Measurements from ENCODE around the gene PRLR. TPM values are rescaled to one million over a fixed set of nuclear protein-coding genes. Genes with fewer than 3 reads are reported as not detected.

The PRLR gene
- total and polyA plus RNA-seq, 2 of the 13 experiments (the other 11 are each of a cell fraction or from before 2014, with no cell fraction given), result 12.2 to 13.3 TPM

DNA sequence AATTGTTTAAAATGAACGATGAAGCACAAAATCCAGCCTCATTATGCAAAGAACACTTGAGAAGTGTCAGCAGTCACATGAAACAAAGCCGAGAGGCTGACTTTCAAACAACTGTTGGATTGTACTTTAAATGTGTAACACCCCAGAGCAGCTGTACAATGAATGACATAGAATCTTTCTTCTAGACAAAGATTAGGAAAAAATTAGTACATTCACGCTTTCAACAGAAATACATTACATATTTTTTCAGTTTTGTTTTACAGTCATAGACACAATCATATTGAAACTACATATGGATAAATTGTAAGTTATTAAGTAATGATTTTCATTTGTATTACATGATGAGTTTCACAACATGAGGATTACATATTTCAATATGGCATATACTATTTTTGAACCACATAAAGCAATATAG, 171.9 kb downstream of the PRLR start:
- Histone ChIP-seq H3K27me3 (ENCODE audit: control insufficient read depth in 1 of 2, insufficient read depth in 2 of 2, low read length in 2 of 2) (no peaks in the 10 kb centered on the region), H3K27ac (ENCODE audit: extremely low read length, insufficient read depth, low read length) (no peak overlapping the region), H3K9ac (ENCODE audit: insufficient read depth, low read depth, low read length) (no peak overlapping the region), H3K36me3 (replicated peaks in 1 of 2; ENCODE audit: control insufficient read depth in 1 of 2, insufficient read depth in 2 of 2, low read length in 2 of 2) (no peaks in the 10 kb centered on the region), H3K4me2 (ENCODE audit: low read depth, low read length) (no peak overlapping the region), H3K4me1 (ENCODE audit: insufficient read depth, low read length) (no peaks in the 10 kb centered on the region), H3K9me3 (ENCODE audit: low read length) (no peaks in the 10 kb centered on the region), H2AFZ (ENCODE audit: low read length) (no peak overlapping the region), H3K4me3 (replicated peaks in 1 of 3; ENCODE audit: insufficient read depth in 1 of 3, low read depth in 2 of 3, low read length in 3 of 3) (no peak overlapping the region), H4K20me1 (ENCODE audit: insufficient read depth, low read length) (no peaks in the 10 kb centered on the region), H3K79me2 (ENCODE audit: insufficient read depth, low read length) (no peaks in the 10 kb centered on the region)
- WGBS (ENCODE audit: low lambda C conversion rate), result 92% methylated on average over 3 of the region's 3 CpGs
- CTCF ChIA-PET (ENCODE audit: low intra/inter-chr PET ratio, low total read pairs), result no interaction called here
- FAIRE-seq, result no peak
- no peak for ATAC-seq
- POLR2A ChIA-PET, result no interaction called here
- no peak for DNase-seq (ENCODE audit: low spot score)
- intact Hi-C loops (cut with micrococcal nuclease; ENCODE audit: unreplicated experiment) (no loop called here), in situ Hi-C loops (cut with HindIII; ENCODE audit: extremely low pct_ligation_motif_present, low pct_unique_long_range_greater_than_20kb) (no loop called here)
- no TSS peak for BruUV-seq (replicated peaks)
- TF ChIP-seq HNRNPLL (IDR thresholded peaks at IDR 0.05; ENCODE audit: low read depth, low read length, poor library complexity, severe bottlenecking) (no peak), ZNF282 (IDR thresholded peaks at IDR 0.05; ENCODE audit: partially characterized antibody) (no peak), ZNF678 (CRISPR knock-in tag; IDR thresholded peaks at IDR 0.05) (no peak), ATAD3A (CRISPR knock-in tag; IDR thresholded peaks at IDR 0.05) (no peak), FIP1L1 (IDR thresholded peaks at IDR 0.05; ENCODE audit: borderline replicate concordance, insufficient read depth, low read depth, low read length) (no peak), DNMT3B (CRISPR knock-in tag; conservative IDR thresholded peaks at IDR 0.05) (no peak), YEATS2 (CRISPR knock-in tag; IDR thresholded peaks at IDR 0.05; ENCODE audit: borderline replicate concordance) (no peak), EEA1 (CRISPR knock-in tag; IDR thresholded peaks at IDR 0.05; ENCODE audit: borderline replicate concordance) (no peak), SRSF9 (IDR thresholded peaks at IDR 0.05; ENCODE audit: borderline replicate concordance, insufficient read depth, low read depth, low read length, poor library complexity, severe bottlenecking) (no peak)
- TF ChIP-seq, protein P1, sequence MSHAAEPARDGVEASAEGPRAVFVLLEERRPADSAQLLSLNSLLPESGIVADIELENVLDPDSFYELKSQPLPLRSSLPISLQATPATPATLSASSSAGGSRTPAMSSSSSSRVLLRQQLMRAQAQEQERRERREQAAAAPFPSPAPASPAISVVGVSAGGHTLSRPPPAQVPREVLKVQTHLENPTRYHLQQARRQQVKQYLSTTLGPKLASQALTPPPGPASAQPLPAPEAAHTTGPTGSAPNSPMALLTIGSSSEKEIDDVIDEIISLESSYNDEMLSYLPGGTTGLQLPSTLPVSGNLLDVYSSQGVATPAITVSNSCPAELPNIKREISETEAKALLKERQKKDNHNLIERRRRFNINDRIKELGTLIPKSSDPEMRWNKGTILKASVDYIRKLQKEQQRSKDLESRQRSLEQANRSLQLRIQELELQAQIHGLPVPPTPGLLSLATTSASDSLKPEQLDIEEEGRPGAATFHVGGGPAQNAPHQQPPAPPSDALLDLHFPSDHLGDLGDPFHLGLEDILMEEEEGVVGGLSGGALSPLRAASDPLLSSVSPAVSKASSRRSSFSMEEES (CRISPR knock-in tag; IDR thresholded peaks at IDR 0.05), result no peak
